DMS53 treated with DMSO at 0.1 percent for 48 hours (cell line): Measurements from ENCODE around the gene CEP95.
A peak's percentile ranks its signal among the peaks of the same experiment; 100 is the strongest.
"Not testable (repeated sequence)": the region's sequence is repeated elsewhere in the genome, so short reads cannot be mapped to it uniquely, and the experiment has no call there.

Experiments
- DNase-seq: peaks from one replicate; lab custom pipeline; 2025; ENCODE audit not compliant: unreplicated experiment; lab: John Stamatoyannopoulos, UW

CEP95 gene

DNA sequence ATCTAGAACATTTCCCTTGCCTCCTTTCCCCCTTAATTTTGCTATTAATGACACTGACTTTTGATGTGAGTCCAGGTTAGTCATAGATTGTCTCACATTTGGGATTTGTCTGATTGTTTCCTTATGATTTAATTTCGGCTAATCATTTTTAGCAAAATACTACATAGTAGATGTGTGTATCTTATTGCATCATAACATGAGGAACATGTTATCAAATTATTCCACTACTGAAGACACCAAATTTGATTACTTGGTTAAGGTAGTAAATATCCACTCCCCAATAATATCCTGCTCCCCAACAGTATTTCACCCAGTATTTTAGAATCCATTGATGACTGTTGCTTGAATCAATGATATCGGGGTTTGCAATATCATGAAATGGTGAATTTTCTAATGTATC, 12.7 kb upstream of the CEP95 start:
- DNase-seq, result no peak

- DNase-seq, result not testable (repeated sequence)
Observed at GRCh38 chr17:64495300-64495699, 11.5 kb upstream of the CEP95 start.

GRCh38 chr17:64496348-64496785, 10.4 kb upstream of the CEP95 start:
- no peak for DNase-seq

DNA sequence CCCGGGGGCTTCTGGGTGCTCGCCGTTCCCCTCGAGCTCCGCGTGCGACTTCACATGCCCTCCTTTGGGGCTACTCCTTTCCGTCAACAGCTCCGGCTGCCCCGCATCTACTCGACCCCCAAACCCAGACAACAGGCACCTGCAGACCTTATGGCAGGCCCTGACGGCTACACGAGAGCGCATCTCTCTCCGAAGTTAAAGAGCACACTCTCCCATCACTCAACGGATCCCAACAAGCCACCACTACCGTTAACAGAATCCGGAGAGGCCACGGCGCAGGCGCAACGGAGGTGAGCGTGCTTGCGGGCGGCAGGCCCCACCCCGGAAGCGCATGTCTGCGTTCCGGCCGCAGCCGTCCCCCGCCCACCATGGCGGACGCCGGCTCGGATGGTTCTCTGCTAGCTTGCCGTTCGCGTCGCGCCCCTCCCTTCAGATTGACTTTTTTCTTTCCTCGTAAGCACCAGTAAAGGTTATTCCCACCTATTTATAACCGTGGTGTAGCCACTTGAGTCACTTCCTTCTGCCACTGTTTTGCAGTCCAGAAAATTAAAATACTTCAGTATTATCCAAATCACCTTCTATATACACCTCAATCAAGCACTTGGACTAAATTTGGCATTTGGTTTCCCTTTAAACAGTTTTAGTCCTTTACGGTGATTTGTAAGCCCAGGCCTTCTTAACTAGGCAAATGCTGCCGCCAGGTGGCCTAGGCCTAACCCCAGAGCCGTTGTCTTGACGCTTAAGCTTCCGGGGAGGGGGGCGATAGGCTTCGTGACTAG, 9.8 kb upstream of the CEP95 start, which contains the start of gene POLG2:
Gene POLG2 (minus strand): TSS at position 269 of the 779 bp plus-strand sequence. CDS start 86 bp downstream, at position 183.
- DNase-seq, result peak; percentile 70

- DNase-seq, result no peak
Observed at GRCh38 chr17:64497565-64498035, 9.2 kb upstream of the CEP95 start.

GRCh38 chr17:64498308-64499203, 8.2 kb upstream of the CEP95 start:
- no peak for DNase-seq

DNA sequence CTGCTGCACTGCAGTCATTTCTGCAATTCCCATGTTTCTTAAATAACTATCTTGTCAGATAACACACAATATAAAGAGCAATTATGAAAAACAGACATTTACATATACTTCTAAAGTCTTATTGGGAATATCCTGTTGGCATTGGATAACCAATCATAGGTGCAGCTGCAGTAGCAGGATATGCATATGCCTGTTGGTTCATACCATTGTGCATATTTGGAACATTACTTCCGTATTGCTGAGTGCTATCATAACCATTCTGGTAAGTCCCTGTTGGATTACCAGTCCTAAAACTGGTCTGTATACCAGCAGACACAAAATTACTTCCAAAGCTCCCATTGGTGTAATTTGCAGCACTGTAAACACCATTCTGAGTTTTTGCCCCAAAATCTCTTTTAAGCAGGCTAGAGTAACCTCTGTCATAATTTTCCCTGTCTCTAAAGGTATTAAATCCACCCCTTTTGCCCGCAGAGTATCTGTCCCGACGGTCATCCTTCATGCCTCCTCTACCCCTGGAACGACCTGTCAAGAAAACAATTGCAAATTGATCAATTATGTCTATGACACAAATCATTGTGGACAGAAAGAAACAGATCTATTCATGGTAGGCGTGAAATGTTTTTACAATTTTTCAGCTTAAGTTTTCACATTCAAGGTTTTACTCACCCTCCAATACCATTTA, 6.8 kb upstream of the CEP95 start:
- no peak for DNase-seq

- no peak for DNase-seq
Observed at GRCh38 chr17:64500487-64500859, 6.3 kb upstream of the CEP95 start.

DNA sequence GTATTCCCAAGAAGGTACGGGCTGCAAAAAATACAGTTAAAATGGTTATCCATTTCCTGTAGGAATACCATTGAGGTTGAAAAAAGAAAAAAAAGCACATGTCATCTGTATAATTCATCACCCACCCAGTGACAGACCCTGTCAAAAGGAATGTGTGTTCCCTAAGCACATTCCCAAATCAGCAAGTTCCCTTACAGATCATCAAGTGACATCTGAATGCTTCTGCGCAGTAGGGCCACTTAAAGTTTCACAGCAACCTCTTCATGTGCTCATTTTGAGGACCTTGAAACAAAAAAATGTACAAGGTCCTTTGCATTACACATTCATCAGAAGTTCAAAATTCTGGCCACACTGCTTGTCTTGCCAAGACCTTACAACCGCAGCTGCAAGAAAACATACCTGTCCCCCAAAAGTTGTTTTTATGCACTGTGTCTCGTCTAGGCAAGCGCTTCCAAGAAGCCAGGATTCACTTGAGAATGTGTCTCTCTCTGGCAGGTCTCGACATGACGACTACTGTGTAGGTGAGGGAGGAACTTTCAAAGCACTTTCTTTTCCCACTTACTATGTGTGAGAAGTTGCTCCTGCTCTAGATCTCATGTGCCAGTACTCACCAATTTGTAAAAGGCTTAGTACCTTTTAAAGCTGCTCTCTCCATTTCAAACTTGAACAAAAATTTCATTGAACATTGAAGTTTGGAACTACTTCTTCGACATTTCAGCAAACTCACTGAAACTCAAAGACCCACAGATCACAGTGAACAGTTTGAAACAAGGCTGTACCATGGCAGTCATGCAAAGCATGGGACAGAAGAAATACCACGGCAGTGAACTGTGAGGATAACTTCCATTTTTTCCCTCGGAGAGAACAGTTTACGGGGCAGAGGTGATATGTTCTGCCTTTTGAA, 5.7 kb upstream of the CEP95 start:
- DNase-seq, result no peak

GRCh38 chr17:64502021-64502420, 4.8 kb upstream of the CEP95 start:
- no peak for DNase-seq

DNA sequence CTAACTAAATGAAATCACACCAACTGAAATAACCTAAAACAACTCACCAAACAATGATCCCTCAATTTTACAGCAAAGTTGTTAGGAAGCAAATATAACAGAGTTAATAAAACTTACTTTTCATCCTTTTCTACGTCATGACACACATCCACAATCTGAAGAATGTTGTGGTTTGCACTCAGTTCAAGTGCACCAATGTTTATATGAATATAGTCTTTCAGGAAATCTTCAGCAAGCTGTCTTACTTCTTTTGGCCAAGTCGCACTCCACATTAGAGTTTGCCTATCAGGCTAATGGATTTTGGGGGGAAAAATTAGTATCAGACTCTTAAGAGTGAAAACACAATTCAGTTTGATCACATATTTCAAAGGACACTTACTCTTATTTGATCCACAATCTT, 4.0 kb upstream of the CEP95 start:
- DNase-seq, result no peak

DNA sequence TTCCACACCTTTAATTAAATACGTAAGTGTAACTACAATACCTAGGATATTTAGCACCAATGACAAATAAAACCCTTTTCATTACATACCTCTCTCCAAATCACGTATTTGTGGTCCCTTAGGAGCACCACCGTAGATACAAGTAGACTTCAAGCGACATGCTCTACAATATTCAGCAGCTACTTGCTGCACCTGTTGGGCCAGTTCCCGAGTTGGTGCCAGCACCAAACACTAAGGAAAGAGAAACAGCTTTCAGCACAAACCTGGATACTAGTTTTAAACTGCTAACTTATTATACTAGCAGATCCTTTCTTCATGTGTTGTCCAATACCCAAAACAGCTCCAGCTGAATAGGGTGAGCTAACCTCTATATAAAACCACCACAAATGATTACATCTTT, 3.4 kb upstream of the CEP95 start:
- DNase-seq, result no peak

DNA sequence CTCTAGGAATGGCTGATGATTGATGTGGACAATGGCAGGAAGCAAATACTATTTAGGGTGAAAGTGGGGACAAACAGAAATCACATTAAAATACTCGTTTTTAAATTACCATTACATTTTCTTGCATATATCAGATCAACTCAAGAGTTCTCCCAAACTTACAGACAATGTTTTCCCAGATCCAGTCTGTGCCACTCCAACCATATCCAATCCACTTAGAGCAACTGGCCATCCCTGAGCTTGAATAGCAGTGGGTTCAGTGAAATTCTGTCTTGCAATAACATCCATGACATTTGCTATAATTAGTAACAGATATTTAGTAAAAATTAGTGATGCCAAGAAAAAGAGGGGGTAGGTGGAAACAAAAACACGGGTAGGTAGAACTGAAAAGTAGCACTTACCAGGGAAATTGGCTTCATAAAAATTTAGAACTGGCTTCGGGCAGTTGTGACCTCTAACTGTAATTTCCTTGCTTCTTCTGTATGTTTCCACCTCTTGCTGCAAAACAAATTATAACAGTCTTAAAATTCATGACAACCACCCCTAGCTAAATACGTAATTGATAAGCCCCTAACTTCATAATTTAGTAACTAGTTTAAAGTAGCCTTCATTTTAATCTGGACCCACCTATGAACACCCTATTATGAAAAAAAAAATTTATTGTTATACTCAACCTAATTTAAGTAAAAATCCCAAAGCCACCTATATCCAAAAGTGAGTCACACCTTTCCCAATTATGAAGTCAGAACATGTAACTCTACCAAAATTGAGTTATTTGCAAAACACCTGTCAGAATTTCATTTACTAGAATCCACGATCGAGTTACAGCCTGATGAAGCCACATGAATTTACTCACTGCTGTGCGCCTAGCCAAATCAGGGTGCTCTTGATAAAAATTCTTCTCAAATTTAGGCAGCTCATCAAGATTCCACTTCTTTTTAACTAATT, 2.7 kb upstream of the CEP95 start:
- DNase-seq, result no peak

GRCh38 chr17:64504769-64505339, 1.9 kb upstream of the CEP95 start:
- DNase-seq, result no peak

- peak; percentile 52 for DNase-seq
Observed at GRCh38 chr17:64505340-64506200, 1.2 kb upstream of the CEP95 start.

DNA sequence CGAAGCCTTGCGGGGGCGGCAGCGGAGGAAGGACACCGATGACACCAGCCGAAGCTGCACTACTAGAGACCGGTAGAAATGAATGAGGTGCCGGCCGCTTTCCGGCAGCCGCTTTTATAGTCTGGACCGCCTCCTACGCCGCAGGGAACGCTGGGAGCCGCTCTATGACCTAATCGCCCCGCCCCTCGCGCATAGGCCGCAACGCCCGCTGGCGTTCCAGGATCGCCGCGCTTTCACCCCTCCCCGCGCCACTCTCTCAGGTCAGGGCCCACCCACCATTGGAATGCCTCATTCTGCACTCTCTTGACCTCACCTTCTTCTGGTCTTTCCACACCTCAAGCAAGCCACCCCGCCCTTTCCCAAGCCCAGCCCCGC, 589 bp upstream of the CEP95 start, which contains the start of gene DDX5:
Gene DDX5 (minus strand): TSS at position 89 of the 375 bp plus-strand sequence. CDS start 170 bp downstream, outside the sequence.
- DNase-seq, result peak; percentile 88

DNA sequence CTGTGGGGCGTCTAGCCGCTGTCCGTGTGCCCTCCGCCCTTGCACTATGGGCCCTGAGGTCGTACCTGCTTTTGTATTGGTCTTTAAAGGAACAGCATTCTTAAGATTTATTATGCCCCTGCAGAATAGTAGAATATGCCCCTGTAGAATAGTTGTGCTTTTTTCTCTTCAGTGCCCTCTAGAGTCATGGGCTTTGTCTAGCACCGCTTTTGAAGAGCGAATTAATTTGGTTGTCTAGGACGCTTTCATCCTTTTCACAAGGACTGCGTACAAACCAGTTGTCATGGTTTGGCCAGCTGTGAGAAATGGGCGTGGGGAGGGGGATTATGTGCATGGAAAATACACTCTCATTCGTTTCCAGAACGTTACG, 621 bp downstream of the CEP95 start:
- DNase-seq, result no peak

GRCh38 chr17:64508683-64509082, 1.9 kb downstream of the CEP95 start:
- DNase-seq, result no peak
